Activated CD8-positive, alpha-beta T cell treated with anti-CD3 and anti-CD28 coated beads, Interleukin-2, amount 10 ng/mL, durations not matched to agents 7 days and 5 days (primary cell): ENCODE results near the gene KIF26B. TPM values are rescaled to one million over a fixed set of nuclear protein-coding genes. Genes with fewer than 3 reads are reported as not detected.

Experiments
- ATAC-seq: fragments of 150-1000 bp; cut with Tn5 transposase; one replicate; pipeline ENCODE4 v1.10.0; 2021; ENCODE audit warnings: moderate library complexity
- CTCF ChIA-PET: fragments of 350-600 bp; sonication (Branson Sonifier 250); formaldehyde crosslinking; loops from one replicate; lab custom pipeline; 2021; ENCODE audit warnings: antibody characterized with exemption; lab: Charles Lee
- POLR2A ChIA-PET: fragments of 350-600 bp; sonication (Branson Sonifier 250); formaldehyde crosslinking; loops from one replicate; lab custom pipeline; 2021; ENCODE audit warnings: antibody characterized with exemption; lab: Charles Lee
- DNase-seq: peaks from one replicate; pipeline ENCODE4 v3.0.0-alpha.2; 2020
- H3K27ac Mint-ChIP-seq: one replicate; pipeline ENCODE4 v1.8.0; 2021; ENCODE audit warnings: mild to moderate bottlenecking, mixed read lengths
- H3K27me3 Mint-ChIP-seq: one replicate; pipeline ENCODE4 v1.8.0; 2021; ENCODE audit warnings: low read depth, mixed read lengths
- H3K36me3 Mint-ChIP-seq: one replicate; pipeline ENCODE4 v1.8.0; 2021; ENCODE audit warnings: low read depth, mixed read lengths
- H3K4me1 Mint-ChIP-seq: one replicate; pipeline ENCODE4 v1.8.0; 2021; ENCODE audit warnings: low read depth, mixed read lengths
- H3K4me3 Mint-ChIP-seq: one replicate; pipeline ENCODE4 v1.8.0; 2021; ENCODE audit warnings: mild to moderate bottlenecking, mixed read lengths
- H3K9me3 Mint-ChIP-seq: one replicate; pipeline ENCODE4 v1.8.0; 2022; ENCODE audit warnings: mixed read lengths; ENCODE audit not compliant: insufficient read depth
- total RNA-seq, 2 experiments: library from RNA; stranded (reverse); gene quantifications; one replicate each; pipeline ENCODE4 v1.2.3, GENCODE V29; 2021

Gene KIF26B
- total RNA-seq, 2 experiments from 2014 or later, result 0.03 to 0.08 TPM

DNA sequence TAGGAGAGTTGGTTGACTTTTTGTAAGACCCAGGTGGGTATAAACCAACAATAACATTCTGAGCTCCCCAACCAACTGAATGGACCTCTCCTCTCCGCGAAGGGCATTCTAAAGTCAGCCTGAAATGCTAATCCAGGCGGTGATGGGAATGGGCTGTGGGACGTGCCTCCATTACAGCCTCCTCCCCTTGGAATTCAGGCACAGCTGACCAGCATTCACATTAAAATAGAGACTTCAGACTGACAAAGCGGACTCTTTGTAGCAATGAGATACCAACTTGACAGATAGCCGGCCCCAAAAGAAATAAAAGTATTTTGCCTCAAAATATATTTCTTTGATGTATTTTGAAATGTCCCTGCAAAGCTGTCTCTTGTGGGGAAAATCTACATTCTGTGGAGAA, 101.7 kb downstream of the KIF26B start:
- DNase-seq (no peak), ATAC-seq (no peak)
- CTCF ChIA-PET, result no interaction called here
- Mint-ChIP-seq H3K4me1 (no peaks in the 10 kb centered on the region), H3K9me3 (no peaks in the 10 kb centered on the region), H3K27ac (no peak overlapping the region), H3K27me3 (no peaks in the 10 kb centered on the region), H3K36me3 (no peaks in the 10 kb centered on the region), H3K4me3 (no peak overlapping the region)
- POLR2A ChIA-PET, result no interaction called here

DNA sequence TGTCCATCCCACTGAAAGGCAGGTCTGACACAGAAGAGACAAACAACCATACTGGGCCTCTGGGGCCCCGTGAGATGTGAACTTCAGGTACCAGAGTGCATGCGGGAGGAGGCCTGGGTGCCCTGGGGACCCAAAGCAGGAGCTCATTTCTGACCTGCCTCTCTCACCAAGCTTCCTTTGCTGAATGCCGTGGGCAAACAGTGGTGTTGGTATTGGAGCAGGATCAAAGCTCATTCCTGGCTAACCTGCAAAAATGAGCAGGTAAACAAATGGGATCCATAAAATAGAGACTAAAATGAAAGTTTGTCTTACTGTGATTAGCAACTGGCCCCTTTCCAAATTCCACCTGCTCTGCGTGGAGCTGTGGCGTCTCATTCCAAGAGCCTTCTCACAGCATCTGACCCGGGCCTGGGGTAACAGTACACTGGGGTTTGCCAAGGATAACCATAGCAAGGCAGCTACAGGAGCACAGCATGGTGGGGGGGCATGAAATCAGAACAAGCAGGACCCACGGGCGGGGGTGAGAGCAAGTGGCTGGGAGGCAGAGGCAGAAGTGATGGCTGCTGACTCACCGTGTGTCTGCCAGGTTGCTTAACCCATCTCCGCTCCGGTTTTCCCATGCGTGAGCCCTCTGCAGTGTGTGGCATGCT, 103.6 kb downstream of the KIF26B start:
- Mint-ChIP-seq H3K27me3 (no peaks in the 10 kb centered on the region), H3K4me1 (no peaks in the 10 kb centered on the region), H3K4me3 (no peak overlapping the region), H3K27ac (no peak overlapping the region), H3K36me3 (no peaks in the 10 kb centered on the region), H3K9me3 (no peaks in the 10 kb centered on the region)
- ATAC-seq (no peak), DNase-seq (no peak)
- POLR2A ChIA-PET, result no interaction called here
- CTCF ChIA-PET, result interaction anchor here (1.4 kb wide), 1 partner anchor 106 kb away, joined by 3 read pairs; no protein-coding TSS in a partner anchor

DNA sequence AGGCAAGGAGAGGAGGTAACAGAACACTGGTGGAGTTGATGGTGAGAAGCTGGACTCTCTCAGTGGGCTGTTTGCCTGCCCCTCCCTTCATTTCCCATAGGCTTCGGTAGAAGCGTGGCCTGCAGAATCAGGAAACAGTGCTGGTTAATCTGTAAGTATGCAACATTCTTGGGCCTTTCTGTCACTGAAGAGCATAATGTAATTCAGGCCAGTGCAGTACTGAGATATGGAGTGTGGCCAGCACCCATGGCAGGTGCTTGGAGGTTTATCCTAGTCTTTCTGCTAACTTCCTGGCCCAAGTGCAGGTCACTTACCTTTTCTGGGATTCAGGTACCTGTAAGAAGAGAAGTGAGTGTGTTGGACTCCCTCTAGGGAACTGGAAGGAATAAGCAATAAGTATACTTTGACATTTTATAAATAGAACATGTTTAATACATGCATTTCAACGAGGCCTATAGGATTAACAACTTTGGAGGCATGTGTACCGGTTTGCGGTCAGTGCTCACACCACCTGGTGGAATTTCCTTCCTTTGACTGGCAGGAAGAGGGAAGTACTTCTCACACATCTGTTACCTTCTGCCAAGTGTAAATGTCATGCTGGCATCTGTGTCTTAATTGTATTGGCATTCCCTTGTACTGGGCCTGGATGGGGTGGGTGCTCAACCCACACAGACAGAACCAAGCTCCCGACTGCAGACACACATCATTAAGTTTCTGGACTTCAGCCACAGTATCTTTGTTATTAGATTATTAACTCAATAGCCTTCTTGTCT, 105.5 kb downstream of the KIF26B start:
- DNase-seq, result no peak
- H3K27me3 Mint-ChIP-seq, result no peaks in the 10 kb centered on the region
- POLR2A ChIA-PET, result no interaction called here
- no peaks in the 10 kb centered on the region for H3K36me3 Mint-ChIP-seq
- no peak for ATAC-seq
- CTCF ChIA-PET, result no interaction called here
- H3K27ac Mint-ChIP-seq, result no peak overlapping the region
- no peaks in the 10 kb centered on the region for H3K9me3 Mint-ChIP-seq
- H3K4me1 Mint-ChIP-seq, result no peaks in the 10 kb centered on the region
- no peak overlapping the region for H3K4me3 Mint-ChIP-seq

DNA sequence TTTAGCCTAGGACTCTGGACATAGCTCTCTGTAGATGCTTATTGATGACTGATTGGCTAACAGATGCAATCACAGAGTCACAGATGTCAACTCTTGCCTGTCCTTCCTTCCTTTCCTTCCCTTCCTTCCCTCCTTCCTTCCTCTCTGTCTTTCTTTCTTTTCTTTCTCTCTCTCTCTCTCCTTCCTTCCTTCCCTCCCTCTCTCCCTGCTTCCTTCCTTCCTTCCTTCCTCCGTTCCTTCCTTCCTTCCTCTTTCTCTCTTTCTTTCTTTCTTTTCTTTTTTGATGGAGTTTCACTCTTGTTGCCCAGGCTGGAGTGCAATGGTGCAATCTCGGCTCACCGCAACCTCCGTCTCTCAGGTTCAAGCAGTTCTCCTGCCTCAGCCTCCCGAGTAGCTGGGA, 106.1 kb downstream of the KIF26B start:
- no peak for ATAC-seq
- no peaks in the 10 kb centered on the region for H3K27me3 Mint-ChIP-seq
- H3K9me3 Mint-ChIP-seq, result no peaks in the 10 kb centered on the region
- CTCF ChIA-PET, result no interaction called here
- POLR2A ChIA-PET, result no interaction called here
- no peak overlapping the region for H3K4me3 Mint-ChIP-seq
- H3K4me1 Mint-ChIP-seq, result no peaks in the 10 kb centered on the region
- DNase-seq, result no peak
- H3K27ac Mint-ChIP-seq, result no peak overlapping the region
- no peaks in the 10 kb centered on the region for H3K36me3 Mint-ChIP-seq

DNA sequence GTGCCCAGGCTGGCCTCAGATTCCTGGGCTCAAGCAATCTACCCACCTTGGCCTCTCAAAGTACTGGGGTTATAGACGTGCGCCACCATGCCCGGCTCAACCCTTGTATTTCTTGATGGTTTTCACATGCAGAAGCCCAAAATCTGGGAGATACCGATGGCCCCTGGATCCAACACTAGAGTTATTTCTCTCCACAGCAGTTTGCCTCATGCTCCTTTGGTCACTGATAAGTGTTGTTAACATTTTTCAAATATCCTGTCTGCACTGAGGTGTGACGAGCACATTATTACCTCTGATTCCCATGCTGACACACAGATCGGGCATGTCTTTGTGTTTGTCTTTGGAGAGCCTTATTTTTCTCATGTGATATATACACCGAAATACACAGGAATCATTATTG, 107.0 kb downstream of the KIF26B start:
- ATAC-seq, result no peak
- no peak for DNase-seq
- Mint-ChIP-seq H3K27ac (no peak overlapping the region), H3K36me3 (no peaks in the 10 kb centered on the region), H3K27me3 (no peaks in the 10 kb centered on the region), H3K4me3 (no peak overlapping the region), H3K4me1 (no peaks in the 10 kb centered on the region), H3K9me3 (no peaks in the 10 kb centered on the region)
- ChIA-PET POLR2A (no interaction called here), CTCF (no interaction called here)

DNA sequence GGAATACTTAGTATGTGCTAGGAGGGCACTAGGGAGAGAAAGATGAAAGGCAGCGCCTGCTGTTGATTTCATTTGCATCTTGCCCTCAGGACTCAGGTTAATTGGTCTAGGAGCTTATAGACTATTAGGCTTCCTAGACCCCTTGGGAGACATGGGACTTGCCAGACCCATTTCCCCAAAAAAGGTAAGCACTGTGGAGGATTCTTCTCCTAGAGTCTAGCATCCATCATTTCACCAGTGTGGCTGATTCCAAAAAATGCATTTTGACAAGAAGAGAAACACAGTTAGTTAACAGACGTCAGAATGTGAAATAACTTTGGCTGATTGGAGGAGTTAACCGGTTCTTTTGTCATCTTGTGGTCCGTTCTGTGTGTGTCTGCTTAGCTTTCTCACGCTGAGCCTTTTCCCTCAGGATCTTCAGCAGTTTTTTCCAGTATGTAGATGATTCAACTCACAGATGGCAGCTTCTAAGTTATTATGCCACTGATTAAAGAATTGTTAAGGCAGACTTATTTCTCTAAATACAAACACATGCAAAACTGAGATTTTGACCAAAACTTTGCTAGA, 108.8 kb downstream of the KIF26B start:
- no peaks in the 10 kb centered on the region for H3K4me1 Mint-ChIP-seq
- POLR2A ChIA-PET, result no interaction called here
- no peak overlapping the region for H3K27ac Mint-ChIP-seq
- ATAC-seq (no peak), DNase-seq (no peak)
- H3K9me3 Mint-ChIP-seq, result no peaks in the 10 kb centered on the region
- H3K27me3 Mint-ChIP-seq, result no peaks in the 10 kb centered on the region
- CTCF ChIA-PET, result no interaction called here
- H3K36me3 Mint-ChIP-seq, result no peaks in the 10 kb centered on the region
- H3K4me3 Mint-ChIP-seq, result no peak overlapping the region

DNA sequence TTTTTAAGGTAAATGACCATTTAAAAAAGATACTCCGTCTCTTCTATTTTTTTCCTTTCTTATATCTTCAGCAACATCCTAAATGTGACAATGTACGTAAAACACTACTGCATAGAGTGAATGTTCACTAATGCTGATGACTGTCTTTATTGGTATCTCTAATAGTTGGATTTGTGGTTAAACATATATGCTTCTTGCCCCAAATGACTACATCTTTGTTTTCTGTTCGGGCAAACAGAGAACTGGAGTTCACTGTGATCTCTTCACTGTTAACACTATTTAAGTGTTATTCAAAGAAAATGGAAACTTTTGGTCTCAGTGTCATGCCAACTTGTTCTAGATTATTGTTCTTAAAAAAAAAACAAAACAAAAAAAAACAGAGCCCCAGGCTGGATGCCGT, 109.4 kb downstream of the KIF26B start:
- ATAC-seq, result no peak
- POLR2A ChIA-PET, result no interaction called here

DNA sequence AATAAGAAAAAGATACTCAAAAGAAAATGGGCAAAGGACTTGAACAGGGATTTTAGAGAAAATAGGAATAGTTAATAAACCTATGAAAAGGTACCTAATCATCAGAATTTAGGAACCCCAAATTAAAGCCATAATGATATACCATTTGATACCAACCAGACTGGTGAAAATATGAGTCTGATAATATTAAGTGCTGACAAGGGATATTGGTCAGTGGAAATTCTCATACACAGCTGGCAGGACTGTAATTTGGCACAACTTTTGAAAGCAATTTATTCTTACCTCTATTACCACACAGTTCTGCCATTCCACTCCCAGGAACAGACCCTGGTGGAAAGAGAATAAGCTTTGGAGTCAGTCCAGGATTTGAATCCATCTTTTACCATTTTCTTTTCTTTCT, 111.3 kb downstream of the KIF26B start:
- DNase-seq, result no peak
- H3K27ac Mint-ChIP-seq, result no peak overlapping the region
- H3K27me3 Mint-ChIP-seq, result peaks cover 2% of the 10 kb centered on the region
- H3K4me1 Mint-ChIP-seq, result no peaks in the 10 kb centered on the region
- ATAC-seq, result no peak
- no peak overlapping the region for H3K4me3 Mint-ChIP-seq
- CTCF ChIA-PET, result no interaction called here
- H3K36me3 Mint-ChIP-seq, result no peaks in the 10 kb centered on the region
- no peaks in the 10 kb centered on the region for H3K9me3 Mint-ChIP-seq
- POLR2A ChIA-PET, result no interaction called here

More for the DNA sequence above, 109.4 kb downstream of the KIF26B start:
- Mint-ChIP-seq H3K4me3 (no peak overlapping the region), H3K27me3 (no peaks in the 10 kb centered on the region), H3K4me1 (no peaks in the 10 kb centered on the region), H3K27ac (no peak overlapping the region), H3K9me3 (no peaks in the 10 kb centered on the region), H3K36me3 (no peaks in the 10 kb centered on the region)
- CTCF ChIA-PET, result no interaction called here
- DNase-seq, result no peak

DNA sequence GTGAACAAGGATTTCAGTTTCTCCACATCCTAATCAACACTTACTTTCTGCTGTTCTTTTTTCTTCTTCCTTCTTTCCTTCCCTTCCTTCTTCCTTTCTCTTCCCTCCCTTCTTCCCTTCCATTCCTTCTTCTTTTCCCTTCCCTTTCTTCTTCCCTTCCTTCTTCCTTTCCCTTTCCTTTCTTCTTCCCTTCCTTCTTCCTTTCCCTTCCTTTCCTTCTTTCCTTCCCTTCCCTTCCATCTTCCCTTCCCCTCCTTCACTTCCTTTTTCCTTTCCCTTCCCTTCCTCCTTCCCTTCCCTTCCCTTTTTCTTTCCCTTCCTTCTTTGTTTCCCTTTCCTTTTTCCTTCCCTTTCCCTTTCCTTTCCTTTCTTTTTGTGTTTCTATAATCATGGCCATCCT, 115.3 kb downstream of the KIF26B start:
- ATAC-seq, result no peak
- no peak for DNase-seq
- Mint-ChIP-seq H3K4me3 (no peak overlapping the region), H3K4me1 (no peaks in the 10 kb centered on the region), H3K27ac (no peak overlapping the region), H3K9me3 (no peaks in the 10 kb centered on the region), H3K36me3 (no peaks in the 10 kb centered on the region), H3K27me3 (peaks cover 12% of the 10 kb centered on the region)
- ChIA-PET CTCF (no interaction called here), POLR2A (no interaction called here)

DNA sequence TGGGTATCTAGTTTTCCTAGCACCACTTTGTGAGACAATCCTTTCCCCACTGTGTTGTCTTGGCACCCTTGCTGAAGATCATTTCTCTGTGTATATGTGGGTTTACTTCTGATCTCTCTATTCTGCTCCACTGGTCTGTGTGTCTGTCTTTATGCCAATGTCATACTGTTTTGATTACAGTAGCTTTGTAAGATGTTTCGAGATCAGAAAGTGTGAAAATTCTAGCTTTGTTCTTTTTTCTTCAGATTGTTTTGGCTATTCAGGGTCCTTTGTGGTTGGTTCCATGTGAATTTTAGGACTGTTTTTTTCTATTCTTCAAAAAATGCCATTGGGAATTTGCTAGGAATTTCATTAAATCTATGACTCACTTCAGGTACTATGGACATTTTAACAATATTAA, 116.2 kb downstream of the KIF26B start:
- no peak for DNase-seq
- no peaks in the 10 kb centered on the region for H3K9me3 Mint-ChIP-seq
- H3K27me3 Mint-ChIP-seq, result peaks cover 15% of the 10 kb centered on the region
- H3K36me3 Mint-ChIP-seq, result no peaks in the 10 kb centered on the region
- no peak overlapping the region for H3K4me3 Mint-ChIP-seq
- ChIA-PET CTCF (no interaction called here), POLR2A (no interaction called here)
- ATAC-seq, result no peak
- no peak overlapping the region for H3K27ac Mint-ChIP-seq
- H3K4me1 Mint-ChIP-seq, result no peaks in the 10 kb centered on the region

DNA sequence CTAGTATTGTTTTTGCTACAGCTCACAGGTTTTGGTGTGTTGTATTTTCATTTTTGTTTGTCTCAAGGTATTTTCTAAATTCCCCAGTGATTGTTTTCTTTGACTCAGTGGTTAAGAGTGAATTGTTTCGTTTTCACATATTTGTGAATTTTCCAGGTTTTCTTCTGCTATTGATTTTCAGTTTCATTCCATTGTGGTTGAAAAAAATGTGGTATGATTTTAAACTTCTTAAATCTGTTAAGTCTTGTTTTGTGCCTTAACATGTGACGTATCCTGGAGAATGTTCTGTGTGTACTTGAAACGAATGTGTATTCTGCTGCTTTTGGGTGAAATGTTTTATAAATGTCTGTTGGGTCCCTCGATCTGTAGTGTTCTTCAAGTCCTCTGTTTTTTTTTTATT, 117.9 kb downstream of the KIF26B start:
- Mint-ChIP-seq H3K36me3 (no peaks in the 10 kb centered on the region), H3K27ac (no peak overlapping the region), H3K9me3 (no peaks in the 10 kb centered on the region), H3K27me3 (peaks cover 15% of the 10 kb centered on the region), H3K4me3 (no peak overlapping the region), H3K4me1 (no peaks in the 10 kb centered on the region)
- ATAC-seq, result no peak
- ChIA-PET POLR2A (interaction anchor here (0.7 kb wide), 1 partner anchor 13 kb away, joined by 3 read pairs; no protein-coding TSS in a partner anchor), CTCF (no interaction called here)
- no peak for DNase-seq

DNA sequence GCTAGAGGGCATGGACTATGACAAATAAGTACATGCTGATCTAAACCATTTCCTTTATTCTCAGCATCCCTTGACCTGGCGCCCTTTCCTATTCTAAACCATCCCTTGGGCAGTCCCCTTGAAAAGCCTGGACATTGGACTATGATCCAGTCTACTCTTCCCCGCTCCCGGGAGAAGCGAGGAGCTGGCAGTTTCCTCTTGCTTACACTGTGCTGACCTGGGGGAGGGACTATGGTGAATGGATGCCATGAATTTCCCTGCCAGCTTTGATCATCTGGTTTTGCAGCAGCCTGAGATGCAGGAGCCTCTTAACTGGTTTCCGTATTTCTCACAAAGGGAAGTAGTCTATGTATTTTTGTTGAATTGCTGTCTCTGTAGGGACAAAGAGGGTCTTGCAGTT, 121.7 kb downstream of the KIF26B start:
- POLR2A ChIA-PET, result no interaction called here
- ATAC-seq (no peak), DNase-seq (no peak)
- H3K27me3 Mint-ChIP-seq, result peaks cover 13% of the 10 kb centered on the region
- H3K27ac Mint-ChIP-seq, result no peak overlapping the region
- CTCF ChIA-PET, result interaction anchor here (0.8 kb wide), 1 partner anchor 123 kb away, joined by 3 read pairs; no protein-coding TSS in a partner anchor
- no peaks in the 10 kb centered on the region for H3K9me3 Mint-ChIP-seq
- H3K4me3 Mint-ChIP-seq, result no peak overlapping the region
- H3K4me1 Mint-ChIP-seq, result no peaks in the 10 kb centered on the region
- H3K36me3 Mint-ChIP-seq, result no peaks in the 10 kb centered on the region
